Activated T-helper 1 cell treated with Interleukin-2 at 50 U/mL for 16 hours (primary cell): ENCODE measurements around the gene CRYL1.

Experiments used
- DNase-seq: peaks from one replicate; pipeline ENCODE4 v3.0.0-alpha.2; 2020; ENCODE audit warnings: low read depth

Gene CRYL1

DNA sequence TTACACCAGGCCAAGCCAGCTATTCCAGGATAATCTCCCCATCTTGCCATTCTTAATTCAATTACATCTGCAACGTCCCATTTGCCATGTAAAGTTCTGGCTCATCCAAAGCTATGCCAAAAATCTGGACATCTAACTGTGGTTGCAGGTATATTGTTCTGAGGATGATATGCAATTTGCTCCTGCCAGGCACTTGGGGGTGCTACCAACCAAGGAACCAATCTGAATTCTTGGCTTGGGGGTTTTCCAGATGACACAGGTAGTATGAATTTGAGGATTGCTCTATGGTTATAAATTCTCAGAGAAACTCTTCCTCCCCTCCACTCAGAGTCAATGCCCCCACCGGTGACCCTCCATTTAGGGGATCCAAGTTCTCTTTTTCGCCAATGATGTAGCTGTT lies 33.0 kb downstream of the CRYL1 start:
- DNase-seq: no peak

DNA sequence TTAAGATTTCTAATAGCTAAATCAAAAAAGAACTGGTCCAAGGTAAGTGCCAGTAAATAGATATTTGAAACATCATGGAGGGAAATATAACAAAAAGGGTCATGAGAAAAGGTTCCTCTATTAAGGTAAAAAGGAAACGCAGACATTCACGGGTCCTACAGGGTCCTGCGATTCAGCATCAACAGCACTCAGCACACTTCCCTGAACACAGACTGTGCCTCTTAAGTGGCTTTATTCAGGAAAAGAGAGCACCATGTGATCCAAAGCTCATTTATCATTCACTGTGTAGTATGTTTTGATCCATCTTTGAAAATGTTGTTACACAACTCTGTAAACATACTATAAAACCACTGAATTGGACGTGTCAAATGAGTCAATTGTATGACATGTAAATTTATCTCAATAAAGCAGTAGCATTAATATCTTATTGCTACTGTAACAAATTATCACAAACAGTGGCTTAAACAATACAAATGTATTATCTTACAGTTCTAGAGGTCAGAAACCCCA lies 33.7 kb downstream of the CRYL1 start:
- no peak for DNase-seq

DNA sequence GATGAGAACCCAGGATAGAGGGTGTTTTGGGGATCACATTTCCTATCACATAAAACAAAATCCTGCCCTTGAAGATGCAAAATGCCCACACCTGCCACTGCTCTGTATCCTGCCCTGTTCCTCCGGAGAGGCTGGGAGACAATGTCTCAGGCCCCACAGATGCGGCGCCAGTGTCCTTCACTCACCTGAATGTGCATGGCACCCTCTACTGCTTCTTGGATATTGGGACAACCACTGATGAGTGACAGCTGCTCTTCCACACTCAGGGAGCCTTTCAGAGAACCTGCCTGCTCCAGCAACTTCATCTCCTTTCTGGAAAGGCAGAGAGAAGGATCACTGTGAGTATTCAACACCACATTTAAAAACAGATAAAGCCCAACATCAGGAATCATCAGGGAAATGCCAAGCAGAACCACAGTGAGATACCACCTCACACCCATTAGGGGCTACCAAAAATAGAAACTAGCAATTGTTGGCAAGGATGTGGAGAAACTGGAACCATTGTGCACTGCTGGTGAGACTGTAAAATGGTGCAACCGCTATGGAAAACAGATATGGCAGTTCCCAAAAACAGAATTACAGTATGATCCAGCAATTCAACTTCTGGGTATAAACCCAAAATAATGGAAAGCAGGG lies 36.4 kb downstream of the CRYL1 start:
- DNase-seq: no peak

DNA sequence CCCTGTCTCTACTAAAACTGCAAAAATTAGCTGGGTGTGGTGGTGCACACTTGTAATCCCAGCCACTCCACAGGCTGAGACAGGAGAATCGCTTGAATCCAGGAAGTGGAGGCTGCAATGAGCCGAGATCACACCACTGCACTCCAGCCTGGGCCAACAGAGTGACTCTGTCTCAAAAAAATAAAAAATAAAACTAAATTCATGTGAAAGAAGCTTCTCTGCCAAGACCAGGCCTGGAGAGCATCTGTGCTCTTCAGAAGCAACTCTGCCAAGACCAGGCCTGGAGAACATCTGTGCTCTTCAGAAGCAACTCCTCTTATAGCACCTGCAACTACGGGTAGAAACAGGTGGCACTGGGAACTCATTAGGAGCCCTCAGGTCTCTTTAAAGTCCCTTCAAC lies 37.7 kb downstream of the CRYL1 start:
- no peak for DNase-seq

DNA sequence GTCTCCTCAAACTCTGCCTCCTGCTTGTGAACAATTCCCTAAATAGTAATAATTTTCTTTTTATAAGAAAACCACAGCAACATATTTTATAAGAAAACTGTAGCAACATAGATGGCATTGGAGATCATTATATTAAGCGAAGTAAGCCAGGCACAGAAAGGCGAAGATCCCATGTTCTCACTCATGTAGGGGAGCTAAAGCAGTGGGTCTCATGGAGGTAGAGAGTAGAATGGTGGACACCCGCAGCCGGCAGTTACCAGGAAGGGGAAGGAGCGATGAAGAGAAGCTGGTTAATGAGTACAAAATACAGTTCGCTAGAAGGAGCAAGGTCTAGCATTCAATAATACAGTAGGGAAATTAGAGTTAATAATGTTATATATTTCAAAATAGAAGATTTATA lies 42.9 kb downstream of the CRYL1 start:
- no peak for DNase-seq

DNA sequence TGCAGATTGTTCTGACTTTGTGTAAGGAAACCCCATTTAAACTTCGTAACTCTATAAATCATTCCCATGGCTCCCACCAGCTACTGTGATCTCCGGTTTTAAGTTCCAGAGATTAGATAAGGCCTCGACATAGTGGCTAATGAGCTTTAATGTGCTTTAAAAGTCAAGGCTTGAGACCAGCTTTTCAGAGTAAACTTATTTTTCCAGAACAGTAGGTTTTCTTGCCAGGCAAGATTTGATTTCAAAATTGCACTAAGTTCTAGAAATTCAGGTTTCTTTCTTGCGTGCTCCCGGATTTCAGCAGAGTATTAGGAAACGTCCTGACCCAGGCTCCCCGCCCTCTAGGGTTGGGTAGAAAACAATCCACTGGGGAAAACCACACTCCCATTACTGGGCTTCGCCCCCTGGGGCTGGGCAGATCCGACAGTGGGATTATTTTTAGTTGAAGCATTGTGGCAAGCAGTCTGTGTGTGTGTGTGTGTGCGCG lies 43.3 kb downstream of the CRYL1 start:
- no peak for DNase-seq

DNA sequence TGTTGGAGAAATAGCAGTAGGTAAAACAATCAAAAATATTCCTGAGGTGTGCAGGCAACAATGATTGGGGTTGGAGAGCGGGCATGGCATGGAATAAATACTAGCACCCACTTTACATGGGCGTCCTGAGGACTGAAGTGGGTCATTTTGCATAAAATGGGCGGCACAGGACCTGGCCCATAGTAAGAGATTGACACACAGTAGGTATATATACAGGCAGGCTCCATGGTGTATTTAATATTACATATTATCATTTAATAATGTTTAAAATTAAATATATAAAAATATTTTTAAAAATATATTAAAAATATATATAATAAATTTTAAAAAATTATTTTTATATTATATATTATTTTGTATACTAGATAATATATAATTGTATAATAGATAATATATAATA lies 48.3 kb downstream of the CRYL1 start:
- no peak for DNase-seq

DNA sequence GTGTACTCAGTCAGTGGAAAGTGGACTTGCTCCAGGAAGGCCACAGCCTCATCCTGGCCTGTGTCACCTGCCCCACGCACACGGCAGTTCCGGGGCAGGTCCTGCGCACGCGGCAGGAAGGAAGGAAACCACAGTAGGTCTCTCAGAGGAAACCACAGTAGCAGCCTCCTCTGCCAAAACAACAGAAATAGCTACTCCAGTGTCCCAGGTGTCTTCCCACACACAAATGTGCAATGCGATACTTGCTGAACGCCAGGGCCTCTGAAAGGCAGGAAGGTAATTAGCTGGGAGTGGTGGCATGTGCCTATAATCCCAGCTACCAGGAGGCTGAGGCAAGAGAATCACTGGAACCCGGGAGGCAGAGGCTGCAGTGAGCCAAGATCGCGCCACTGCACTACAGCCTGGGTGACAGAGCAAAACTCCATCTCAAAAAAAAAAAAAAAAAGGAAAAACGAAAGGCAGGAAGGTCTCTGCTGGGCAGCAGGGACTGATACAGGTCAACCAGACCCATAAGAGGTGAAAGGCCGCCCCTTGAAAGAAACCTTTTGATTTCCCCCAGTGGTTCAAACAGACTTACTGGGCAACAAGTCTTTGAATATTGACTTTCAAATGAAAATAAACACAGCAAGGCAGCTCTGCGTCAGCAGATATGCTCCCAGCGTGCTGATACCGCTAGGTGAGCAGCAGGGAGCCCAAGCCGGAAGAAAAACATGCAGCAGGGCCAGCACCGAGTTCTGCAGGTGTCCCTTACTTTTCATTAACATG lies 49.5 kb downstream of the CRYL1 start:
- peak; percentile 55 for DNase-seq

DNA sequence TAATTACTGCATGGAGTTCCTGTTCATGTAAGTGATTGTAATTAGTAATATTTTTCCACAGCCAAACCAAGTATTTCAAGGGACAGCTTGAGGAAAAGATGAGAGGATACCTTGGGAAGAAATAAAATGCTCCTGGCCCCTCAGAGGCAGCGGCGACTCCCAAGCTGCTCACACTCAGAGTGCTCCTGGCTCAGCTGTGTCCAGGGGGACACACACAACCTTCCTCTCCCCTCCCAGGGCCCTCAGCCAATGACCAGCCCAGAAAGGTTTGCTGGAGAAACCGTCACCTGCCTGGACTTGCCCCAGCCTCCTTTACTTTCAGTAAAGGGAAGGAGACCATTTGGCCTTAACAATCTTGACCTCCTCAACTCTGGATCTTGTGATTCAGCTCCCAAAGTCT lies 51.1 kb downstream of the CRYL1 start:
- no peak for DNase-seq

DNA sequence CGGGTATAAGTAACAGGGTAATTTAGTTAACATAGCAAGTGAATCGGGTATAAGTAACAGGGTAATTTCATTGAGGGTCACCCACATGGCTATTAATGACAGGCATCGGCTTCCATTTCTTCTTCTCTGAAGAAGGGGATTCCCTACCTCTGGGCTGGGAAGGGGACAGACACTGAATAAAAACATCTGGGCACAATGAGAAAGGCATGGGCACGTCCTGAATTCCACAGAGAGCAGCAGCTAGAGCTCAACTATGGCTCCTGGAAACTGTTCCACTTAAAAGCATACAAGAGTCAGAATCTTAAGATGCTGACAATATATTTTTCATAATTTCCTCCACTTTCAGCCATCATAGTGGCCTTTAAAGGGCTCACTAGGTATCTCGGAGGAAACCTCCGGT lies 51.8 kb downstream of the CRYL1 start:
- no peak for DNase-seq

DNA sequence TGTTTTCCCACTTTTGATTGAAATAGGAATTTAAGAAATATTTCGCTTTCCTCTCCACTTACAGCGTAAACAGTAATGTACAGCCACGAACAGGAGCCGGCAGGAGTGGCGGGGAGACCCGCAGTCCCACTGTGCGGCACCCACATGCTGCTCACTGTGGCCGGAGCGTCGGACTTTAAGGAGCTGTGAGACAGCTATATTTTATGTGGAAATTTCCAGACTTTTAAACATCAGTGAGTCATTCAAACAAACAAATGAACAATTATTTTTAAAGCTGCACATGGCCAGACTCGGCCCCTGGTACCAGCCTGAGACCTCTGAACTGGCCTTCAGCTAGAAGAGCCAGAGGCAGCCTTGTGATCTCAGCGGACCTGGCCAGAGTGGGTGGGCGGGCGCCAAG lies 52.5 kb downstream of the CRYL1 start:
- DNase-seq: no peak

DNA sequence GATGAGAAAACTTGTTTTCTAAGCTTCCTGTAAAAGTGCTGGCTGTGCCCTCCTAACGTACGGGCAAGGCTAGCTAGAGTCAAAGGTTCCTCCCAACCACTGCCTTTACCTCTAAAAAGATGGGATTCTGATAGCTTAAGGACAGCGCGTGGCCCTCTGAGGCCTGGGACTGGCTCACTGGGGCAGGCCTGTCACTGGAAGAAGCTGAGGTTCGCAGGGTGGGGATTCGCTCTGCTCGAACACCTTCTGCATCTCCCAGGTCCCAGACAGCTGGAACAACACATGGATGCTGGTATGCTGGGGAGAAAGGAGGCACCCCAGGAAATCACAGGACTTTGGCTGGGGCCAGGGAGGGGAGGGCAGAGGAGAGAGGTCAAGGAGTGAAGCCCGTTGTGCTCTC lies 53.1 kb downstream of the CRYL1 start:
- no peak for DNase-seq

DNA sequence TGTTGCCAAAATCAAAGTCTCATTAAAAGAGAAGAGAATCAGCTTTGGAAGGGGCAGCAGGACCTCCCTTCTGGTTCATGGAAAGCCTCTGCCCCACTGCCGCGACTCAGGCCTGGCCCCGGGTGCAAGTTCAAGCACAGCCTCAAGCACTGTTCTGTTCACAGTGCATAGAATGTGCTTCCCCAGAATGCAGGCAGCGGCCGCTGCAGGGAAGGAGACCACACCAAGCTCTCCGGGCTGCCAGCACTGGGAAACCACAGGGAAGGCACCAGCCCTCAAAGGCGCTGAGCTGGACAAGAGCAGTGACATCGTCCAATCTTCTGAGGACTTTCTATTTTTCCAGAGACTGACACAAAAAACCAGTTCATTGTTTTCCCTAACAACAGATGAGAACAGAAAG lies 55.5 kb downstream of the CRYL1 start:
- no peak for DNase-seq

DNA sequence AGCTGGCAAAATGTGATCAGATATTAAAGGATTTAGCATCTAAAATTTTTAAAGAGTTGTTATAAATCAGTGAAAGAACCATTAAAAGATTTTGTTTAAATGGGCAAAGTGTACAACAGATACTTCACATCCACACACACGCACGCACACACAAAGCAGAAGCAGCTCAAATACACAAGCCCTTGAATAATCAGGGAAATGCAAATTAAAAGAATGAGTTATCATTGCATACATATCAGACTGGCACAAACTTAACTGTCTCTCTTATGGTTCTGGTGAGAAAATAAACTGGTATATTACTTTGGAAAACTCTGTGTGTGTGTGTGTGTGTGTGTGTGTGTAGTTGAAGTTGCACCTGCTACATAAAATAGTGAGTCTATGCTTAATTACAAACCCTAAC lies 59.3 kb downstream of the CRYL1 start:
- no peak for DNase-seq

DNA sequence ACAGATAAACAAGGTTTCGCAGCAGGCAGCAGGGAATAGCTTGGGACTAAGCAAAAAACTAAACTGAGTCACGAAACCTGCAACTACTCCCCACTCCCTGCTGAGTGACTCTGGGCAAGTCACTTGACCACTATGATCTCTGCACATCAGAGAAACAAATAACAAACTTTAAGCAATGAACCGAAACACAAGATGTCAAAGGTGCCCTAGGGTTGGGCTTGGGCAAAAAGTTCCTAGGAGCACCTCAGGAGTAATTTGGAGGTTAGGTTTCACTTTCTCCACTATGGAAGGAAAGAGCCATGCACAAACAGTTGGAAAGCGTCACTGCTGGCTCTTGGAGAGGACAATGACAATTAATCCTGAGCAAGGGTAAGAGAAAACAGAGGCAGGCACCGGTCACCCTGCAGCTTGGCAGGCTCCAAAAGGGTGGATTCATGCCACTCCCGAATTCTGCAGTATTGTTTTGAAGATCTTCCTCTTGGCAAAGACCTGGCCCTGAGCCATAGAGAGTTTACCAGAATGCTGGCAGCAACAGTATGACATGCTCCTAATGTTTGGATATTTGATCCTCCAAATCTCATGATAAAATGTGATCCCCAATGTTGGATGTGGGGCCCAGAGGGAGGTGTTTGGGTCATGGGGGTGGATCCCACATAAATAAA lies 60.3 kb downstream of the CRYL1 start:
- no peak for DNase-seq

DNA sequence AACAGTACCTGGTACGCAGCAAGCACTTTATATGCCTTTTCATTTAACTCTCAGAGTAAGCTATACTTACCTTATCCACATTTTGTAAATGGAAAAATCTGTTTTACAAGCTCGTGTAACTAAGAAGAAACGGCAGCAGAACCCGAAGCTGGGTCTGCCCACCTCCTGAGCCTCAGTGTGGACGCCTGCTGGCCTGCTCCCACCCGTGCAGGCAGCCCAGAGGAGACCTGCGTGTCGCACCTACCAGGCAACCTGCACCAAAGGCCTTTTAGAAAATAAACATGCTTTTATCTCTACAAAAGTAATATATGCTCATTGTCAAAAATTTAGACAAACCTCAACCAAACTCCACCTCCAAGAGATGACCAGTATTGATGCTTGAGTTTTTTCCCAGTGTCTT lies 62.7 kb downstream of the CRYL1 start:
- no peak for DNase-seq

DNA sequence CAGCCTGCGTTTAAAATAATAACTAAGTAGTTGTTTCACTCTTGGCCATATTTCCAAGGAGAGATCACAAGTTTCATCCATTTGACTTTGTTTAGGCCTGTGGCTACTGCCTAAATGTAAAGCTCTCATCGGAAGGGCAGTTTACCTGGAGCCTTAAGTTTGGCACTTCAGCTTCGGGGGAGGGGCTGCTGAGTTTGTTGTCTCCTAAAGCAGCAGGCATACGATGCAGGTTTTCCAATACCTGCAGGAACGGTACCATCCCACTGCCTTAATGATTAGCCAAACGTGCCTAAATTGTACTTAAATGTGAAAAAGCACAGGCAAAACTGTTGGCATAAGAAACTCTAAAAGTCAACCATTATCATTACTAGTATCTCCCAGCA lies 63.1 kb downstream of the CRYL1 start:
- DNase-seq: no peak

DNA sequence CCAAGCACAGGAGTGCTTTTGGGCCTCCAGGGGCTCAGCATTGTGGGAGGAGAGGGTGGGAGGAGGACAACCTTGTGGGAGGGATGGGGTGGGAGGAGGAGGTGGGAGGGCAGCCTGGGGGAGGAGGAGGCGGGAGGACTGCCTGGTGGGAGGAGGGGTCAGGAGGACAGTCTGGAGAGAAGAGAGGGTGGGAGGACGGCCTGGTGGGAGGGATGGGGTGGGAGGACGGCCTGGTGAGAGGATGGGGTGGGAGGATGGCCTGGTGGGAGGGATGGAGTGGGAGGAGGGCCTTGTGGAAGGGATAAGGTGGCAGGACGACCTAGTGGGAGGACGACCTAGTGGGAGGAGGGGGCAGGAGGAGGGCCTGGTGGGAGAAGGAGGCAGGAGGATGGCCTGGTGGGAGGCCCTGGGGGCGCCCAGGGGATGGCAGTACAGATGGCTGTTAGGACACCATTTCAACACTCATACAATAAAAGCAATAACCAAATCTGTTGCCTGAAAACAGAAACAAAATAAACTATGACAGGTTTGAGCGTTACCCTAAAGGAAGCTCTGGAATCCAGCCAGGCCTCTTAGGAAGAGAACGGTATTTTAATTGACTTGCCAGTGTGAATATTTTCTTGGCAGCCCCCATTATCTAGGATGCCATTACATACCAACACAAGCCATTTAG lies 63.7 kb downstream of the CRYL1 start:
- no peak for DNase-seq

DNA sequence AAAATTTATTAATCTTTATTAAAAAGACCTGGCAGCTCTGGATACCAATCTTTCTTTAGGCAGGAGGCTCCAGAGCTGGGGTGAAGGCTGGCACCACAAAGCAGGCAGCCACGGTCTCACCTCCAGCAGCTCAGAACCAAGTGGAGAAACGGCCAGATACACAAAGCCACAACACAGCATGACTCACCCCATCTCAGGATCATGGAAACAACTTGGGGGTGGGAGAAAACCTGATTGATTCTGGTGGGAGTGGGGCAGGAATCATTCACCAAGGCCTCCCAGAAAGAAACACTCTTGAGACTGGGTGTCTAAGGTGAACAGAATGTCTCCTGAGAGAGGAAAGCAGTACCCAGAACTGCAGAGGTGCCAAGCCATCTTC lies 64.2 kb downstream of the CRYL1 start:
- DNase-seq: no peak

DNA sequence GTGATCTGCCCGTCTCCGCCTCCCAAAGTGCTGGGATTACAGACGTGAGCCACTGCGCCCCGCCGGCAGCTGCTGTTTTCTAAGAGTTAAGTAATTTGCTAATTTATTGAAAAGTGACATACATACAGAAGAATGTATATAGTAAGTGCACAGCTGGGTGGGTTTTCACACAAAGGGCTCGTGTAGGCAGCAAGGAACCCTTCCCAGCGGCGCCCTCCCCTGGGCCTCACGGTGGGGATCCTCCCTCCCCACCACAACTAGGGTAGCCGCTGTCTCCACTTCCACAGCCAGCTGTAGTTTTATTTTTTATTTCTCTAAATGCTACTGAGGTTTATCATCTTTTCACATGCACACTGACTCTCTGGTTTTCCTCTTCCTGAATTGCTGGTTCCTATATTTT lies 64.9 kb downstream of the CRYL1 start:
- no peak for DNase-seq

DNA sequence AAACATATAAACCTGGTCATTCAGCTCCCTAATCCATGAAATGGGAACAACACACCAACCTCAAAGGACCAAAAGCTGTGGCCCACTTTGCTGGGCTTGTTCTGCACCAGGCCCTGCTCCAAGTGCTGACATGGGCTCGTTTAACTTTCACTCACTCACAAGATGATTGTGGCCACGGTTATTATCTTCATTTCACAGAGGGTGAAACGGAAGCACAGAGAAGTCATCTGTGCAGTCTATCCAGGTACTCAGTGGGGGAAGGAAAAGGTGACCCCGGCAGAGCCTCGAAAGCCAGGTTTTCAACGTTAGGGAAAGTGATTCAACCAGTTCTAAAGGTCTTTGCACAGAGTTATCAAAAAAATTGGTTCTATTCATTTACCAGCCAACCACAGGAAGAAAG lies 68.0 kb downstream of the CRYL1 start:
- no peak for DNase-seq

DNA sequence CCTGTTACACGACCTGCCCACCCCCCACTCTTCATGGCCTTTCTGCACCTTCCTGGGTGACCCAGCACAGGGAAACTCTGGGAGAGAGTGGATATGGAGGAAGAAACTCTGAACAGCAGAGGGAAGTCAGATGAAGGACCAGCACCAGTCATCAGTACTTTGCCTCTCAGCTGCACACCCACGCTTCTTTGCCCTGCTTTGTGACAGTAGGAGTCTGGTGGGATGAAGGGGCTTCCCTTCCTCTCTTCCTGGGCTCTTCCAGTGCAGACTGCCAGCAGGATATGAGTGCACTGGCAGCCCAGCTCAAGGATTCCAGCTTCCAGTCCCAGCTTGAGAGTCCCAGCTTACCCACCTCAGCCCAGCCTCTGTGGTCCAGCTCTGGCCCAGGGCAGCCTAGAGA lies 68.9 kb downstream of the CRYL1 start:
- no peak for DNase-seq

DNA sequence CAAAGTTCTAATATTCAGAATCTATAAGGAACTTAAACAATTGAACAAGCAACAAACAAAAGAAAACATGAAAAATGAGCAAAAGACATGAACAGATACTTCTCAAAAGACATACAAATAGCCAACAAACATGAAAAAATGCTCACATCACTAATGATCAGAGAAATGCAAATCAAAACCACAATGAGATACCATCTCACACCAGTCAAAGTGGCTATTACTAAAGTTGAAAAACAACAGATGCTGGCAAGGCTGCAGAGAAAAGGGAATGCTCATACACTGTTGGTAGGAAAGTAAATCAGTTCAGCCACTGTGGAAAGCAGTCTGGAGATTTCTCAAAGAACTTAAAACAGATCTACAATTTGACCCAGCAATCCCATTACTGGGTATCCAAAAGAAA lies 74.3 kb downstream of the CRYL1 start:
- DNase-seq: no peak
